GM21529 (cell line): ENCODE measurements around the gene KNSTRN.

Experiments used
- ATAC-seq: cut with Tn5 transposase; IDR thresholded peaks from one replicate; pipeline ENCODE4 v1.9.1; 2021; ENCODE audit not compliant: unreplicated experiment

The KNSTRN gene

DNA sequence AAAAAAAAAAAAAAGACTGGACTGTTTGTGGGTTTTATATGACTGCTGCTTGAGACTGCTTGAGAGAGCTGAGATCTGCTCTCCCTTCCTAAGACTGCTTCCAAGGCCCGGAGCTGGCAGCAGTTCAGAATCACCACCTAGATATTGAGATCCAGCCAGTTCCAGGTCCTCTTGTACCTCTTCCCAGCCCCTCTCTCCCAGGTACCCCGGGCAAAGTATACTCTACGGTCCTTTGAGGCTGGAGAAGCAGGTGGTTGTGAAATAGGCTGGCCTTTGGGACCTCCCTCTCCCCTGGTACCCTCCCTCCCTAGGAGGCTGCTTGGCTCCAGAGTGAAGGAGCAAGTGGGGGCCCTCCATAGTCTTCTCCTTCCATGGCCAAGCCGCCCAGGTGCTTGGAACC lies 45.7 kb downstream of the KNSTRN start:
- no peak for ATAC-seq

DNA sequence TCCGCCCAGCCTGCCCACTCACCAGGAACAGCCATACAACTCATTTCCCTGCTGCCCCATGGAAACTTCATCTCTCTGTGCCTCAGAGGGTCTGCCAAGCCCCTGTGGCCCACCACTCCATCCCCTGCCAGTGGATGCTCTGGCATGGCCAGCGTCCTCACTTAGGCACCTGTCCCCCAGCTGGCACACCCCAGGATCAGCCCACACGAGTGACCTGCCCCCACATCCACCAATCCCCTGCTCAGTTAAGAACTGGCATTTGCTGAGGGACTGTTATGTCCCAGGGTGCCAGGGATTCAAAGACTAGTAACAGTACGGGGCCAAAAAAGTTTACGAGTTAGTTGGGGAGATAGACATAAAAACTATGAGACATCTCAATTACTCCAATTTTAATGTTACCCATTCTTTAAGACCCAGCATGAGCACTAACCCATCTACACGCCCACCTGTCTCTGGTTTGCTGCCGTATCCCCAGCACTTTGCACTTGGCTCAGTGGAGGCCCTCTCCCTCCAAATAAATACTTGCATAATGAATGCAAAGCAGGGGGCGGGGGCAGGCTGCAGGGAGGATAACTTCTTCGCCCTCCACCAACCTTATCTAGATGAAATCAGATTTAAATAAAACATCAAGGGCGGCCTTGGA lies 46.7 kb downstream of the KNSTRN start:
- ATAC-seq, result no peak

DNA sequence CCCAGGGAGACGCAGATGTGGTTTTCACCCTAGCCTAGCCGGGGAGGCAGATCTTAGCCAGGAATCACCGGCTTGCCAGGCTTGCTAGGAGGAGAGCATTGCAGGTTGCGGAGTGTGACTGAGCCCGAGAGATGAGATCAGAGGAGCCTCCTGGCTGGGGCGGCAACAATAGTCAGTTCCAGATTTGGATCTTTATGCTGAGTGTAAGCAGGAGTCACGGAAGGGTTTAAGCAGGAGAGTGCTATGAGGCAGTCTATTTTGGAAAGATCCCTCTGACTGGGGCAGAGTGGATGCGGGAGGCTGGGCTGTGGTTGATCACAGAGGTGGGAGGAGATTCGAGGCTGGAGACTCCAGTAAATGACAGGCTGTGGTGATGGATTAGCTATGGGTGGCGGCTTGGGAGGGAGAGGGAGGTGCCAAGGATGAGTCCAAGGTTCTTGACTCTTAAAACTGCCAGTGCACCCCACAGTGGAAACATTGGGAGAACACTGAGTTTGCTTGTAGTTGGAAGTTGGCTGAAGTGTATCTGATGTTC lies 47.8 kb downstream of the KNSTRN start:
- ATAC-seq, result no peak

DNA sequence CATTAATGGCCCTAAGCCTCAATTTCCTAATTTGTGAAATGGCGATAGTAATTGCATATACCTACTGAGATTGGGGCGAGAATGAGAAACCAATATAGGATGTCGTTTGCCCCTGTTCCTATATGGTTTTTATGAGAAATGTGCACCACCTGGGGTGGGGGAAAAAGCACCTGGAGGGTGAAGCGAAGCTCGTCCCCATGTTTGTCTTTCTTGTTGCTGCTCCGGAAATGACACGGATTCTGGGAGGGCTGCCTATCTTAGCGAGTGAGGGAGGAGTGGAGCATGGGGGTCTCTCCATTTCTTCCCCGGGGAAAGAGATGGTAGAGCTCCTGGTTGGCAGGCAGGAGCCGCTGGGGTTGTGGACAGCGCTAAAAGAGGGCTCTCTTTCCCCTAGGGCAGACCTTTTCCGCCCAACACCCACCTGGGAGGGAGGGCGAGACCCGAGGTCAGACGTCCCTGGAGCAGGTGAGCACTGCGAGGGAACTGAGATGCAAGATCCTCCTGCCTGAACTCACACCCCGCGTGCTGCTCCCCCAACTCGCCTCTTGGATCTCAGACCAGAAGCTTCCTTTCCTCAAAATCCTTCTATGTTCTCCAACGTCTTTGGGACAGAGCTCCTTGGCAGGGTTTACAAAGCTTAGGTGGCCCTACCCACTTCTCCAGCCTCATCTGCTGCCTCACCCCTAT lies 52.6 kb downstream of the KNSTRN start:
- ATAC-seq, result no peak

DNA sequence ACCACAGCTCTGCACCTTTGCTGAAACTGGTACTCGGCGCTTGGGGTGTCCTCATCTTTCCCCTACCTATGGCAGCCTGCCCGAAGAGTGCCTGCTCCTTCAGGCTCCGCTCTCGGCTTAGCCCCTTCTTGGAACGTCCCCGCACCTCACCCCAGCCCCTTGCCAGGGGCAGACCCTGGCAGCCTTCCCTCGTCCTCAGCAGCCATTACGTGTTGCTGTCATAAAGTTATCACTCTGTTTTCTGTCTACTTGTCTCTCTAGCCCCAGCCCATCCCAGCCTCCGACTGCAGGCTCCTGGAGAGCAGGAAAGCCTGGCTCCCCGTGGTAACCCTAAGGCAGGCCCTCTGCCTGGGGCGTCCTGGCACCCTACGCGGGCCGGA lies 53.2 kb downstream of the KNSTRN start:
- ATAC-seq, result no peak

DNA sequence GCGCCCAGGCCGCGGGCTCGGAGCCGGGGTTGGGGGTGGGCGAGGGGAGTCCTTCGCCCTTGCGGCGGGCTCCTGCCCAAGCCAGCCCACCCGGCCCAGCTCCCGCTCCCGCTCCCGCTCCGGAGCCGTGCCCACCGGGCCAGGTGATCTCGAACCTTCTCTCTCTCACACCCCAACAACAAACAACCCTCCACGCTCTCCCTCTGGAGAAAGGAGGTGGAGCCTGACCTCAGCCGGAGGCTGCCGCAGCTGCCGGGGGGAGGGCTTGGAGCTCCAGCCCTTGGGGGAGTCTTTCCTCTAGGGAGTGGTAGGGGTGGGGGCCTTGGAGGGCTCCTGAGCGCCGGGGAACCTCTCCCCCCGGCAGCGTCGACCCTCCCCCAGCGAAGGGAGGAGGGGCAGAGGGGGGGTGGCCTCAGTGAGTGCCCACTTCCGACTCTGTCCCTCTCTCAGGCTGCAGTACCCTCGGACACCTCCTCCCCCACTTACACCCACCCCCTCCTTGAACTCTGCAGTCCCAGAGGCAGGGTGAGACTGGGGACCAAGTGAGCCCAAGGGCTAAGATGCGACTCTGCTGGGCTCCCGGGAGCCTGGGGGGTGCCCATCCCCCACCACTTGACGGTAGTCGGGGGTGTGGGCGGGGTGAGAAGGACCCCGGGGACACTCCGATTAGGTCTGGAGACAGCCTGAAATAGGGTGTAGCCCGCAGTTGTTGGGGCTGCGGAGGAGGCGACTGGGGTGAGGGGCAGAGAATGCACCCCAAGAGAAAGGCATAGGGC lies 53.8 kb downstream of the KNSTRN start:
- no peak for ATAC-seq

GRCh38 chr15:40436892-40437751 lies 54.6 kb downstream of the KNSTRN start:
- ATAC-seq, result no peak

DNA sequence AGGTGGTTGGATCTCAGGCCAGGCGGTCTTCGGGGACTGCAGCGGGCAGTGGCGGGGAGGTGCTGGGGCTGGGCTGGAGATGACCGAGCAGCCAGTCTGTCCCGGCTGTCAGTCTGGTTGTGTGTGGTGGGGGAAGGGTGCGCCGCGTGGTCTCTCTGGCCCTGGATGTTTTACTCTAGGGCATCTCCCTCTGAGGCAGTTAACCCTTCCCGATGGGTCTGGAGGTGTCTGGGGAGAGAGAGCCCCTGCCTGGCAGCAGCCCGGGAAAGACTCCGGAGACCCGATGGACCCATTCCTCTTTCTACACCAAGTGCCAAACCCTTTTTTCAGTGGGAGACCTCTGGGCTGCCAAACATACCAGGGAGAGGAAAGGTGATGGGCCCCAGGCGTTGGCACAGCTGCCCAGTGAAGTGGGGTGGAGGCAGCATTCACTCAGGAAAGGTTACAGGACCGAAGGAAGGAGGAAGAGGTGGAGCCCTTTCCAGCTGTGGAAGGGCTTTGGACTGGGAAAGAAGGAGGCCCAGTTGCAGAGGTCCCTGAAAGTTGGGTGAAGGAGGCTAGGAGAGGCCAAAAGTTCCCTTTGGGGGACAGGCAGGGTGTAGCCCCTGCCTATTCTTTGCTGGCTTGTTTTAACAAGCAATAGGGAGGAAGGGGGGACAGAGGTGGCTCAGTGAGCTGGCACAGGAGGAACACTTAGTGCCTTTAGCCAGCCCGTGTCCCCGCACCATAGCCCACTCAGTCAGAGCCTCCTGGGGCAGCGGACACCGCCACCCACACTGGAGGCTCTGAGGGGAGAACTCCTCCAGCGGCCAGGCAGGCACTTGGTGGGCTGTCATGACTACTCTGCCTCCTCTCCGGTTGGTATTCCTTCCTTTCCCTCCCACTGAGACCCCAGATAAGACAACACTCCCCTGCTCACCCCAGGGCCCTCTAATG lies 55.5 kb downstream of the KNSTRN start:
- no peak for ATAC-seq

- no peak for ATAC-seq
Observed at GRCh38 chr15:40438712-40439111, 56.2 kb downstream of the KNSTRN start.

DNA sequence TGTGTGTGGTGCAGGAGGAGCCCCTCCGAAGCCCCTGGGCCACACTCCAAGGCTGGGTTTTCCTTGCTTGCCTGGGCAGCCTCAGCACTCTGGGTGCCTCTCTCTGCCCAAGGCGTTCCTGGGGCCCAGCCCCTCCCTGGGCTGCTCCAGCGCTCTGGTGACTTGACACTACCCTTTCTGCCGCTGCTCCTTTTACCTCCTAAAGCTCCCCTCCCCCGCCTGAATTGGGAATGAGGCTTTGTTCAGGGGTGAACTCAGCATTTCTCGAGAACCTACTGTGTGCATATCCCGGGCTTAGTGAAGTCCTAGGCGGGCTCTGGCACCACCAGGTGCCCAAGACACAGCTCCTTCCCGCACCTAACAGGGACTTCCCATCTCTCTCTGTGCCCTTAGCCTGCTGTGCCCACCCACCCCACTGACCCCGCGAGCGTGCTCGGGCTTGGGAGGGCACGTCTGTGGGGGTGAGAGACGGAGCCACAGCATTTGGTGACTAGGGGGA lies 57.0 kb downstream of the KNSTRN start:
- ATAC-seq, result no peak

DNA sequence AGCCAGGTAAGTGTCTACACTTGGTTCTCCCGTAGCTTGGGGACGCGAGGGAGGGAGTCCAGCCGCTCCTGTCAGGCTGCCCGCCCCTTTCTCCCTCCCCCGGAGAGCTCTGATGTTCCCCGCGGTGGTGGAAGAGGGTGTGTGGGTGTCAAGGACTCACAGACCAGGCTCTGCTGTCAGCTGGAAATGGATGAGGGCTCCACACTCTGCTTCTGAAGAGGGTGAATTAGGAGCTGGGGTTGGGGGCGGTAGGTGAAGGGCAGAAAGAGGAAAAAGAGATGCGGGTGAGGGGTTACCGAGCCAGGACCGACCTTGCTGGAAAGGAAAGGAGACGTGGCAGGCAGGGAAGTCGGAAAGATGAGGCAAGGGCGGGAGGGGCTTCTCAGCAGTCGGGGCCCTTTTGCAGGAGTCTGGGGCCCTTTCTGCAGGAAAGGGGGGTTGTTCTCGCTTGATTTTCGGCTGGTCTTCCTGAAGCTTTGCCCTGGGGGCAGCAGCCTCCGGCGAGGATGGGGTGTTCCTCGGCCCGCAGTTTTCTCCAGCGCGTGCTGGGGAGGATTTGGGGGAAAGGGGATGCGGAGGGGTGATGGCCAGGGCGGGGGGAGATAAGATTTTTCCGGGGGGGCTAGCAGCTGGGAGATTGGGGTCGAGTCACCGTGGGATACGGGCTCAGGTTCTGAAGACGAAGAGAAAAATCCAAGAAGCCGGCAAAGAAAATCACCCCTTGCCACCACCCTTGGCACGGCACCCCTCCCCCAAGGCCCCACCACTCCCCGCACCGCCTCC lies 57.6 kb downstream of the KNSTRN start:
- no peak for ATAC-seq

DNA sequence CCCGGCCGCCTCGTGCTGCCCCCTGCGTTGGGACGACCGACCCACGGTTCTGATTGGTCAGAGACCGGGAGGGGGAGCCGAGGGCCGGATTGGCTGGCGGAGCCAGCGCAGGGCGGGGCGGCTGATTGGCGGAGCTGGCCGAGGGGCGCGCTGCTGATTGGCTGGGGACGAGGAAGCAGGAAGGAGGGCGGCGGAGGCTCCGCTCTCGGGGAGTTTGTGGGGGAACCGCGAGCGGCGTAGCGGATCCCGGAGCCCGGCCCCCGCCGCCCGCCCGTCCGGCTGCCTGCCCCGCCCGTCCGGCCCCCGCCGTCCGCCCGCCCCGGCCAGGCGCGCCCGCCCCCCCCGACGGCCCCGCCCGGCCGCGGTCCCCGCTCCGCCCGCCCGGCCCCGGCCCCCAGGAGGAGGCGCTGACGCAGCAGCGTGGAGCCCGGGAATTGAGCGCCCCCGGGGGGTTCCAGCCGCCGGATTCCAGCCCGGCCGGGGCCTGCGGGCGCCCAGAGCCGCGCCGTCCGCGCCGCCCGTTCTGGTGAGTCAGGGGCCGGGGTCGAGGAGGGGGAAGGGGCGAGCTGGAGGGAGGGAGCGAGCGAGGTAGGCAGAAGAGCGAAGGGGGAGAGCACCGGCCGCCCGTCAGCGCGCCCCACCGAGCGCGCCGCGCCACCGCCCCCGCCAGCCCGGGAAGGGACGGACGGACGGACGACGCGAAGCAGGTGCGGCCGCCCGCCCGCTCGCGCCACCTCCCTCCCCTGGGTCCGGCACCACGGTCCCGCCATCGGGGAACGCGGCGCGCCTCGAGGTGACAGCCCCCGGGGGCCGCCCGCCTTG lies 58.4 kb downstream of the KNSTRN start, which contains the start of gene BAHD1:
TSS of gene BAHD1 (plus strand) at position 211 of the 822 bp plus-strand sequence. CDS start 17,512 bp downstream, outside the sequence.
- peak; percentile 81 for ATAC-seq

DNA sequence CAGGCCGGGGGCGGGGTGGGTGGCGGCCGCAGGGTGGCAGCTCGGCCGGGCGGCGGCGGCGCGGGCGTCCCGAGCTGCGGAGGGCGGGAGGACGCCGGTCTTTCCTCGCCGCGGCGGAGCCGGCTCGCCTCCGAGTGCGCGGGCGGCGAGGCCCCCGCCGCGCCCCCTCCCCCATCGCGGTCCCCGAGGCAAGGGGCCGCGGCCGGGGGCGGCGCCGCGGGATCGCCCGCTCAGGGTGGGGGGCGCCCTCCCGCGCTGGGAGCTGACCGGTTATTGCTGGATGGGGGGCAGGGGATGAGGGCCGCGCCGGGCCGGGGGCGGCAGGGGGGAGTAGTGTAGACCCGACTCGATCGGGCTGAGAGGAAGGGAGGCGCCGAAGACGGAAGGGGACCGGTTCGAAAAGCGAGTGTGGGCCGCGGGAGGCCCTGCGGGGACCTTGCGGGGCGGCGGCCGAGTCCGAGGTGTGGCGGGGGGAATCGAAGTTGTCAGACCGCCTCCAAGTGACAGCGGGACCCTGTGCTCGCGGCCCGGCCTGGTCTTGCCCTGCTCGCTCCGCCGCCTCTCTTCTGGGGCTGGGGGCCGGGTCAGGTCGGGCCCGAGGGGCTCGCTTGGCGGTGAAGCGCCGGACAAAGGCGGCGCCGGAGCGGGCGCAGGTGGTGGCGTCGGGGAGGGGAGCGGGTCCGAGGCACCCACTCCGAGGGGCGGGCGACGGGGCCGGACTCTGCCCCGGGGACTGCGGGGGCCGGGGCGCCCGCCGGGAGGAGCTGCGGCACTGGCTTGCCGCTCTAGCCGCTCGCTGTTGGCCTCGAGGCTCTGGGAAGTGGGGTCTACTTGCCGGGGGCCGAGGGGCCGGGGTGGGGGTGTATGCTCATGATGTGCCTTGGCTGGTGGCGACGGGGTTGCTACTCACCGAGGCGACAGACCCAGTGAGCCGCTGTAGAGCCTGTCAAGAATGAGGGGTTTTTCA lies 59.3 kb downstream of the KNSTRN start:
- peak; percentile 5 for ATAC-seq

DNA sequence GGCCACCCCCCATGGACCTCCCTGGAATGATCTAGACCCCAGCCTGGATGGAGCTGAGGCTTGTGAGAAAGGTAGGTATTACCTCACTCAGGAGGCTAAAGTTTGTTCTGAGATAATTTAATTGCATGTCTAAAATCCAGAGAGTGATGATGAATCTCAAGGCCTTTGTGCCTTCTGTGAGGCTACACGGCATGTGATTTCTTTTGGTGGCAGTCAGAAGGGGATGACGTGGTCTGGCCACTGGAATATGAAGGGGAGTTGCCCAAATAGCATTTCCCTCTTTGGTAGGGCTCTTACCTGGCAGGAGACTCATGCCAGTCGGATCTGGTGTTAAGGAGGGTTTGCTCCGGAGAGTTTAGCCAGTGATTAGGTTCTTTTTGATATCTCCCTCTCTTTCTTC lies 60.7 kb downstream of the KNSTRN start:
- ATAC-seq, result no peak

DNA sequence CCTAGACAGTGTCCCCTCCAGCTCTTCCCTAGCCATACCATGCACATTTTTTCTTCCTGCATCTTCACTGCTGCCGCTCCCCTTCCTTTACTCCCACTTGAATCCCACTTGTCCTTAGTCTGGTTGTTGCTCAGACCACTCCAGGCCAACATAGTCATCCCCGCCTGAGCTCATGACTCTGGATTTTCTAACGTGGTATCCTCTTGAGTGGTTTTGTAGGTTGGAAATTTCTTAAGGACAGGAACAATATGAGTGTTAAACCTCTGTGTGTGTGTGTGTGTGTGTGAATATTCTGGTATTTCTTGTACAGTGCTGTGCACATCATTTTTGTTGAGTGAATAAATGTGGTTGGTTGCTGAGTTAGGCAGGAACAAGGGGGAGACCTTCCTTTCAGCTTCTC lies 61.3 kb downstream of the KNSTRN start:
- ATAC-seq, result no peak
